Astrocyte (in vitro differentiated cells and primary cell): ENCODE data around the gene CD58.
"Not testable (repeated sequence)": the region's sequence is repeated elsewhere in the genome, so short reads cannot be mapped to it uniquely, and the experiment has no call there.

ENCODE experiments used
- CTCF ChIP-seq: IDR thresholded peaks from 2 replicates; pipeline ENCODE4 v1.5.1; 2011; ENCODE audit warnings: low read depth, mild to moderate bottlenecking, inconsistent platforms, low read length, moderate library complexity; ENCODE audit not compliant: insufficient read depth
- EZH2 ChIP-seq: IDR thresholded peaks from 2 replicates; pipeline ENCODE4 v1.6.1; 2012; ENCODE audit warnings: mild to moderate bottlenecking, low read length, inconsistent platforms; ENCODE audit not compliant: insufficient read depth

- TF ChIP-seq EZH2, CTCF: not testable (repeated sequence)
These were observed 20.5 kb upstream of the CD58 start for GRCh38 chr1:116591006-116591950.
